Measurements from ENCODE around the gene UFM1. TPM values are rescaled to one million over a fixed set of nuclear protein-coding genes. Genes with fewer than 3 reads are reported as not detected.

Gene UFM1
- polyA plus RNA-seq, 3 donors, result 36.0 to 56.6 (median 41.8) TPM

- Histone ChIP-seq H3K27ac (ENCODE audit: low read depth in 1 of 2, low read length in 2 of 2) (no peak overlapping the region), H3K4me1 (ENCODE audit: control insufficient read depth in 1 of 2, insufficient read depth in 2 of 2, low read length in 2 of 2) (no peaks in the 10 kb centered on the region), H3K36me3 (replicated peaks in 1 of 2; ENCODE audit: control insufficient read depth in 1 of 2, insufficient read depth in 2 of 2, low read length in 2 of 2) (no peaks in the 10 kb centered on the region), H3K9me3 (replicated peaks in 1 of 2; ENCODE audit: control insufficient read depth in 1 of 2, insufficient read depth in 1 of 2, low read length in 2 of 2) (no peaks in the 10 kb centered on the region), H3K4me2 (replicated peaks; ENCODE audit: extremely low read depth, low read length, poor library complexity, severe bottlenecking) (no peak overlapping the region), H3K79me2 (ENCODE audit: insufficient read depth, low read length) (no peaks in the 10 kb centered on the region), H3K9ac (ENCODE audit: insufficient read depth, low read length, poor library complexity, severe bottlenecking) (no peak overlapping the region), H4K20me1 (ENCODE audit: insufficient read depth, low read length) (no peaks in the 10 kb centered on the region), H2AFZ (ENCODE audit: insufficient read depth, low read depth, low read length, poor library complexity, severe bottlenecking) (no peak overlapping the region), H3K4me3 (replicated peaks in 1 of 3; ENCODE audit: low read depth in 2 of 3, low read length in 3 of 3) (no peak overlapping the region), H3K27me3 (ENCODE audit: control insufficient read depth in 2 of 2, insufficient read depth in 2 of 2, low read length in 2 of 2) (no peaks in the 10 kb centered on the region)
- Mint-ChIP-seq H3K36me3 (no peaks in the 10 kb centered on the region), H3K4me3 (no peak overlapping the region), H3K27me3 (ENCODE audit: low read depth in 3 of 3) (peaks cover 0 to 1% (median 0%) of the 10 kb centered on the region in 3 donors), H3K9me3 (peaks cover 0 to 1% (median 0%) of the 10 kb centered on the region in 7 donors), H3K4me1 (no peaks in the 10 kb centered on the region), H3K27ac (no peak overlapping the region)
- TF ChIP-seq CTCF (IDR thresholded peaks at IDR 0.05), result no peak
- intact Hi-C loops (cut with micrococcal nuclease), result no loop called here
- no peak for DNase-seq
- no CpG with 5 or more reads among the region's 2 CpGs for WGBS (ENCODE audit: insufficient coverage)
Observed at GRCh38 chr13:38334845-38335244, 14.8 kb upstream of the UFM1 start.

GRCh38 chr13:38338089-38338488 lies 11.6 kb upstream of the UFM1 start:
- no CpG with 5 or more reads among the region's 2 CpGs for WGBS (ENCODE audit: insufficient coverage)
- Histone ChIP-seq H4K20me1 (ENCODE audit: insufficient read depth, low read length) (no peaks in the 10 kb centered on the region), H3K27me3 (ENCODE audit: control insufficient read depth in 2 of 2, insufficient read depth in 2 of 2, low read length in 2 of 2) (no peaks in the 10 kb centered on the region), H3K4me3 (replicated peaks in 1 of 3; ENCODE audit: low read depth in 2 of 3, low read length in 3 of 3) (no peak overlapping the region), H3K27ac (ENCODE audit: low read depth in 1 of 2, low read length in 2 of 2) (no peak overlapping the region), H3K36me3 (replicated peaks in 1 of 2; ENCODE audit: control insufficient read depth in 1 of 2, insufficient read depth in 2 of 2, low read length in 2 of 2) (no peaks in the 10 kb centered on the region), H3K79me2 (ENCODE audit: insufficient read depth, low read length) (no peaks in the 10 kb centered on the region), H2AFZ (ENCODE audit: insufficient read depth, low read depth, low read length, poor library complexity, severe bottlenecking) (no peak overlapping the region), H3K9ac (ENCODE audit: insufficient read depth, low read length, poor library complexity, severe bottlenecking) (no peak overlapping the region), H3K4me2 (replicated peaks; ENCODE audit: extremely low read depth, low read length, poor library complexity, severe bottlenecking) (no peak overlapping the region), H3K4me1 (ENCODE audit: control insufficient read depth in 1 of 2, insufficient read depth in 2 of 2, low read length in 2 of 2) (no peaks in the 10 kb centered on the region), H3K9me3 (replicated peaks in 1 of 2; ENCODE audit: control insufficient read depth in 1 of 2, insufficient read depth in 1 of 2, low read length in 2 of 2) (no peaks in the 10 kb centered on the region)
- no peak for TF ChIP-seq CTCF (IDR thresholded peaks at IDR 0.05)
- Mint-ChIP-seq H3K4me1 (no peaks in the 10 kb centered on the region), H3K27ac (no peak overlapping the region), H3K36me3 (no peaks in the 10 kb centered on the region), H3K27me3 (ENCODE audit: low read depth in 3 of 3) (no peaks in the 10 kb centered on the region), H3K9me3 (no peaks in the 10 kb centered on the region), H3K4me3 (no peak overlapping the region)
- intact Hi-C loops (cut with micrococcal nuclease), result no loop called here
- DNase-seq, result no peak

All from CD14-positive monocyte (primary cell).